Urinary bladder (tissue), 4 donors: ENCODE data around the gene SLC9C2. TPM values are rescaled to one million over a fixed set of nuclear protein-coding genes. Genes with fewer than 3 reads are reported as not detected.
"Not testable (repeated sequence)": the region's sequence is repeated elsewhere in the genome, so short reads cannot be mapped to it uniquely, and the experiment has no call there.

Experiments used
- DNase-seq: peaks from one replicate; pipeline ENCODE4 v3.0.0-alpha.2; 2015; ENCODE audit errors: extremely low spot score
- H3K27ac ChIP-seq: one replicate; pipeline ENCODE4 v1.5.1; 2013; ENCODE audit warnings: low read depth, mild to moderate bottlenecking, moderate library complexity
- H3K36me3 ChIP-seq: one replicate; pipeline ENCODE4 v1.6.1; 2013; ENCODE audit warnings: mild to moderate bottlenecking, moderate library complexity; ENCODE audit not compliant: insufficient read depth
- H3K4me1 ChIP-seq: one replicate; pipeline ENCODE4 v1.6.1; 2013; ENCODE audit warnings: mild to moderate bottlenecking, moderate library complexity; ENCODE audit not compliant: insufficient read depth
- H3K4me3 ChIP-seq: one replicate; pipeline ENCODE4 v1.5.1; 2013; ENCODE audit warnings: low read depth, low read length
- WGBS: extraction: QIAGEN DNeasy Blood & Tissue Kit; methylation state at CpG from one replicate; pipeline ENCODE4 v1.1.7; 2013; 5-methylcytosine and 5-hydroxymethylcytosine counted together
- polyA plus RNA-seq: library from polyadenylated mRNA; stranded (reverse); fragments of 200-250 nt; gene quantifications from one replicate; pipeline ENCODE4 v1.2.3, GENCODE V29; 2013
- total RNA-seq: library from RNA; depleted of rRNA; stranded (reverse); fragments of >200 nt; gene quantifications from one replicate; pipeline ENCODE4 v1.2.3, GENCODE V29; 2014
- donor health status: healthy with polysubstance abuse.
- donor health status: healthy.

Gene SLC9C2
- total and polyA plus RNA-seq, 2 donors: not detected

- no peaks in the 10 kb centered on the region for H3K36me3 ChIP-seq
- no peak for DNase-seq
- no peaks in the 10 kb centered on the region for H3K4me1 ChIP-seq
- WGBS: 88% methylated on average over 1 of the region's 1 CpG
- H3K4me3 ChIP-seq: no peak overlapping the region
- no peak overlapping the region for H3K27ac ChIP-seq
Measured at GRCh38 chr1:173502104-173502503, 100.8 kb downstream of the SLC9C2 start.

GRCh38 chr1:173499729-173500128 is 103.1 kb downstream of the SLC9C2 start:
- WGBS: 65% methylated on average over 4 of the region's 4 CpGs
- H3K27ac ChIP-seq: no peak overlapping the region
- no peaks in the 10 kb centered on the region for H3K4me1 ChIP-seq
- DNase-seq: no peak
- no peaks in the 10 kb centered on the region for H3K36me3 ChIP-seq
- no peak overlapping the region for H3K4me3 ChIP-seq

GRCh38 chr1:173496757-173497320 is 106.0 kb downstream of the SLC9C2 start:
- 96% methylated on average over 2 of the region's 2 CpGs for WGBS
- no peaks in the 10 kb centered on the region for H3K4me1 ChIP-seq
- DNase-seq: no peak
- H3K4me3 ChIP-seq: no peak overlapping the region
- no peaks in the 10 kb centered on the region for H3K36me3 ChIP-seq
- H3K27ac ChIP-seq: no peak overlapping the region

- Histone ChIP-seq H3K4me3 (no peak overlapping the region), H3K27ac (no peak overlapping the region), H3K36me3 (no peaks in the 10 kb centered on the region), H3K4me1 (no peaks in the 10 kb centered on the region)
- WGBS: 92% methylated on average over 8 of the region's 8 CpGs
- no peak for DNase-seq
Measured at GRCh38 chr1:173495609-173496267, 107.1 kb downstream of the SLC9C2 start.

- H3K4me1 ChIP-seq, DNase-seq, H3K4me3 ChIP-seq, H3K27ac ChIP-seq, H3K36me3 ChIP-seq: not testable (repeated sequence)
- 95% methylated on average over 8 of the region's 8 CpGs for WGBS
Measured at GRCh38 chr1:173493125-173493524, 109.7 kb downstream of the SLC9C2 start.

- DNase-seq: no peak
- Histone ChIP-seq H3K4me1 (no peaks in the 10 kb centered on the region), H3K4me3 (no peak overlapping the region), H3K27ac (no peak overlapping the region), H3K36me3 (peaks cover 10% of the 10 kb centered on the region)
- WGBS: 98% methylated on average over 2 of the region's 2 CpGs
Measured at GRCh38 chr1:173491508-173491907, 111.4 kb downstream of the SLC9C2 start.

- DNase-seq: no peak
- H3K27ac ChIP-seq: no peak overlapping the region
- no peaks in the 10 kb centered on the region for H3K4me1 ChIP-seq
- no peak overlapping the region for H3K4me3 ChIP-seq
- H3K36me3 ChIP-seq: peaks cover 15% of the 10 kb centered on the region
- 96% methylated on average over 3 of the region's 3 CpGs for WGBS
Measured at GRCh38 chr1:173489929-173490328, 112.9 kb downstream of the SLC9C2 start.

- Histone ChIP-seq H3K4me1 (no peaks in the 10 kb centered on the region), H3K4me3 (no peak overlapping the region), H3K36me3 (peaks cover 16% of the 10 kb centered on the region), H3K27ac (no peak overlapping the region)
- 82% methylated on average over 5 of the region's 5 CpGs for WGBS
- DNase-seq: no peak
Measured at GRCh38 chr1:173489149-173489600, 113.7 kb downstream of the SLC9C2 start.

GRCh38 chr1:173488001-173488400 is 114.9 kb downstream of the SLC9C2 start:
- DNase-seq: no peak
- H3K4me3 ChIP-seq: no peak overlapping the region
- 86% methylated on average over 2 of the region's 2 CpGs for whole genome bisulfite sequencing
- H3K27ac ChIP-seq: no peak overlapping the region
- H3K4me1 ChIP-seq: no peaks in the 10 kb centered on the region
- H3K36me3 ChIP-seq: peaks cover 17% of the 10 kb centered on the region

GRCh38 chr1:173485401-173485800 is 117.5 kb downstream of the SLC9C2 start:
- Histone ChIP-seq H3K4me1 (no peaks in the 10 kb centered on the region), H3K27ac (no peak overlapping the region), H3K4me3 (no peak overlapping the region), H3K36me3 (peaks cover 19% of the 10 kb centered on the region)
- DNase-seq: no peak
- WGBS: 92% methylated on average over 7 of the region's 7 CpGs

- peaks cover 2% of the 10 kb centered on the region for H3K4me1 ChIP-seq
- 92% methylated on average over 2 of the region's 2 CpGs for WGBS
- peaks cover 19% of the 10 kb centered on the region for H3K36me3 ChIP-seq
- no peak overlapping the region for H3K27ac ChIP-seq
- no peak overlapping the region for H3K4me3 ChIP-seq
- DNase-seq: no peak
Measured at GRCh38 chr1:173484276-173484675, 118.6 kb downstream of the SLC9C2 start.

- Histone ChIP-seq H3K4me3 (no peak overlapping the region), H3K27ac (no peak overlapping the region), H3K36me3 (peaks cover 11% of the 10 kb centered on the region), H3K4me1 (peaks cover 2% of the 10 kb centered on the region)
- WGBS: 89% methylated on average over 1 of the region's 1 CpG
- DNase-seq: no peak
Measured at GRCh38 chr1:173482683-173483082, 120.2 kb downstream of the SLC9C2 start.

GRCh38 chr1:173481195-173481772 is 121.6 kb downstream of the SLC9C2 start:
- Histone ChIP-seq H3K27ac (no peak overlapping the region), H3K4me3 (no peak overlapping the region), H3K4me1 (peaks cover 2% of the 10 kb centered on the region), H3K36me3 (peaks cover 8% of the 10 kb centered on the region)
- WGBS: 90% methylated on average over 1 of the region's 1 CpG
- DNase-seq: no peak

- Histone ChIP-seq H3K4me1 (peaks cover 5% of the 10 kb centered on the region), H3K4me3 (no peak overlapping the region), H3K36me3 (peaks cover 3% of the 10 kb centered on the region), H3K27ac (no peak overlapping the region)
- no peak for DNase-seq
- 74% methylated on average over 4 of the region's 4 CpGs for WGBS
Measured at GRCh38 chr1:173479649-173480048, 123.2 kb downstream of the SLC9C2 start.
